Liver (tissue), 9 donors: ENCODE results near the gene OLFML1. TPM values are rescaled to one million over a fixed set of nuclear protein-coding genes. Genes with fewer than 3 reads are reported as not detected.
"Not testable (repeated sequence)": the region's sequence is repeated elsewhere in the genome, so short reads cannot be mapped to it uniquely, and the experiment has no call there.

Experiments
- DNase-seq: peaks from one replicate; pipeline ENCODE4 v3.0.0-alpha.2; 2017; ENCODE audit warnings: low spot score
- H3K27ac ChIP-seq, 2 donors: one replicate each; pipeline ENCODE4 v1.7.0; 2013; ENCODE audit warnings: inconsistent platforms in 2 of 2, low read length in 2 of 2, control low read depth in 1 of 2, low read depth in 1 of 2, mild to moderate bottlenecking in 1 of 2
- H3K27me3 ChIP-seq, 4 donors: one replicate each; pipeline versions ENCODE4 v1.6.1 to v1.7.0; 2013; ENCODE audit warnings: low read length in 3 of 4, inconsistent platforms in 1 of 4, mild to moderate bottlenecking in 1 of 4, moderate library complexity in 1 of 4; ENCODE audit not compliant: control insufficient read depth in 4 of 4, insufficient read depth in 4 of 4
- H3K36me3 ChIP-seq, 4 donors: one replicate each; pipeline versions ENCODE4 v1.6.1 to v1.7.0; 2013; ENCODE audit warnings: low read length in 3 of 4, mild to moderate bottlenecking in 3 of 4, low read depth in 1 of 4, moderate library complexity in 1 of 4; ENCODE audit not compliant: control insufficient read depth in 4 of 4, insufficient read depth in 3 of 4
- H3K4me1 ChIP-seq, 4 donors: one replicate each; pipeline versions ENCODE4 v1.6.1 to v1.7.0; 2013; ENCODE audit warnings: low read length in 3 of 4, mild to moderate bottlenecking in 3 of 4, moderate library complexity in 1 of 4; ENCODE audit not compliant: control insufficient read depth in 4 of 4, insufficient read depth in 4 of 4
- H3K4me3 ChIP-seq, 3 donors: one replicate each; pipeline versions ENCODE4 v1.6.1 to v1.7.0; 2013; ENCODE audit warnings: low read length in 3 of 3, control low read depth in 1 of 3, low read depth in 1 of 3, mild to moderate bottlenecking in 1 of 3
- H3K9ac ChIP-seq, 2 donors: one replicate each; pipeline ENCODE4 v1.7.0; 2013; ENCODE audit warnings: low read length in 2 of 2, mild to moderate bottlenecking in 2 of 2, moderate library complexity in 2 of 2, control low read depth in 1 of 2, low read depth in 1 of 2
- H3K9me3 ChIP-seq, 4 donors: one replicate each; pipeline versions ENCODE4 v1.6.1 to v1.7.0; 2013; ENCODE audit warnings: low read length in 3 of 4; ENCODE audit not compliant: control insufficient read depth in 4 of 4
- ATF3 ChIP-seq: IDR thresholded peaks from 2 replicates; pipeline ENCODE4 v1.6.1; 2016; ENCODE audit warnings: antibody characterized with exemption
- EGR1 ChIP-seq, 2 donors: IDR thresholded peaks; 2 replicates each; pipeline ENCODE4 v1.6.1; 2016 to 2018; ENCODE audit warnings: antibody characterized with exemption in 2 of 2, low read depth in 2 of 2
- FOXA2 ChIP-seq: IDR thresholded peaks from 2 replicates; pipeline ENCODE4 v1.6.1; 2016; ENCODE audit warnings: antibody characterized with exemption
- HNF4A ChIP-seq, 2 donors: conservative IDR thresholded peaks; 2 replicates each; pipeline ENCODE4 v1.6.1; 2016; ENCODE audit warnings: antibody characterized with exemption in 2 of 2, mild to moderate bottlenecking in 2 of 2
- HNF4G ChIP-seq: IDR thresholded peaks from 2 replicates; pipeline ENCODE4 v1.6.1; 2016; ENCODE audit warnings: antibody characterized with exemption
- JUND ChIP-seq, 2 donors: IDR thresholded peaks; 2 replicates each; pipeline ENCODE4 v1.6.1; 2016; ENCODE audit warnings: antibody characterized with exemption in 2 of 2
- NR2F2 ChIP-seq: IDR thresholded peaks from 2 replicates; pipeline ENCODE4 v1.6.1; 2016; ENCODE audit warnings: antibody characterized with exemption
- RAD21 ChIP-seq, 2 donors: IDR thresholded peaks; 2 replicates each; pipeline ENCODE4 v1.6.1; 2016; ENCODE audit warnings: antibody characterized with exemption in 2 of 2, mild to moderate bottlenecking in 2 of 2
- REST ChIP-seq: IDR thresholded peaks from 2 replicates; pipeline ENCODE4 v1.6.1; 2016; ENCODE audit warnings: antibody characterized with exemption, mild to moderate bottlenecking
- RXRA ChIP-seq, 2 donors: IDR thresholded peaks; 2 replicates each; pipeline ENCODE4 v1.6.1; 2017 to 2018; ENCODE audit warnings: antibody characterized with exemption in 2 of 2, mild to moderate bottlenecking in 1 of 2
- SP1 ChIP-seq: IDR thresholded peaks from 2 replicates; pipeline ENCODE4 v1.6.1; 2018; ENCODE audit warnings: antibody characterized with exemption, mild to moderate bottlenecking
- TAF1 ChIP-seq: conservative IDR thresholded peaks from 2 replicates; pipeline ENCODE4 v1.6.1; 2016; ENCODE audit warnings: antibody characterized with exemption, mild to moderate bottlenecking
- YY1 ChIP-seq: IDR thresholded peaks from 2 replicates; pipeline ENCODE4 v1.6.1; 2016; ENCODE audit warnings: antibody characterized with exemption, mild to moderate bottlenecking
- ZBTB33 ChIP-seq: IDR thresholded peaks from 2 replicates; pipeline ENCODE4 v1.6.1; 2016; ENCODE audit warnings: antibody characterized with exemption
- WGBS: extraction: QIAGEN DNeasy Blood & Tissue Kit; methylation state at CpG from one replicate; pipeline ENCODE4 v1.1.7; 2013; 5-methylcytosine and 5-hydroxymethylcytosine counted together
- polyA plus RNA-seq, 2 donors: library from polyadenylated mRNA; stranded (reverse) in 1 of 2; unstranded in 1 of 2; fragments of 200-250 nt in 1 of 2; fragments of >200 nt in 1 of 2; fragmentation: Nextera tagmentation in 1 of 2; extraction: Ambion mirVana in 1 of 2; gene quantifications; one replicate each; pipeline versions ENCODE4 v1.2.1 to v1.2.3, GENCODE V29; 2013 to 2015
- total RNA-seq, 2 donors: library from RNA; depleted of rRNA; stranded (reverse); fragments of >200 nt; gene quantifications; one replicate each; pipeline ENCODE4 v1.2.3, GENCODE V29; 2014
- TF ChIP-seq, protein P1 (sequence below): IDR thresholded peaks from 2 replicates; pipeline ENCODE4 v1.6.1; 2016; ENCODE audit warnings: antibody characterized with exemption
- TF ChIP-seq, protein P2 (sequence below): fragments of 150-350 bp; IDR thresholded peaks from 2 replicates; pipeline ENCODE4 v1.5.1; 2017; ENCODE audit warnings: improper control_type of control experiment, low read depth, low read length; ENCODE audit not compliant: missing input control
- donor health status: healthy.
- donor health status: healthy.
- donor health status: healthy.
- donor health status: healthy.
- donor health status: healthy.

The OLFML1 gene
- total and polyA plus RNA-seq, 4 donors = 2.8 to 4.2 (median 2.9) TPM

DNA sequence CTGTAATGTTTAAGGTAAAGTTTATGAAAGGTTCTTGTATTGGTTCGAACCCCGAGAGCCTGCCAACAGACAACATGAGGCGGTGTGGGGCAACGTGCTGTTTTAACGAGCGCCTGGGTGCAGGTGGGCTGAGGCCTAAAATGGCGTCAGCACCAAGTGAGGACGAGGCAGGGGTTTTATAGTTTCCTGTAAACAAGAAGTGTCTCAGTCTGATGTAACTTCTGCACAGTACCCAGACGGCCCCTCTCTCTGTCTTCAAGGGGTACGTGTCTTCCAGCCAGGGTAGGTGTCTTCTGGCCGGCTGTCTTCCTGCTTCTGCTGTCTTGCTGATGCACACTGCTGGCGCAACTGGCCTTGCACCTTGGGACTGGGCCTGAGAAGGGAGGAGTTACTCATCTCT is 31.2 kb downstream of the OLFML1 start:
- no peak for DNase-seq
- no peaks in the 10 kb centered on the region for H3K27me3 ChIP-seq
- H3K9me3 ChIP-seq = no peaks in the 10 kb centered on the region
- peaks cover 9 to 41% (median 33%) of the 10 kb centered on the region in 4 donors for H3K4me1 ChIP-seq
- no peaks in the 10 kb centered on the region for H3K36me3 ChIP-seq
- WGBS = 86% methylated on average over 12 of the region's 12 CpGs
- no peak overlapping the region for H3K9ac ChIP-seq
- peak overlapping the region; percentile 60 to 66 for H3K27ac ChIP-seq
- TF ChIP-seq RXRA (IDR thresholded peaks at IDR 0.05) (no peak), FOXA2 (no peak), NR2F2 (no peak), REST (no peak)
- no peak overlapping the region for H3K4me3 ChIP-seq

- not testable (repeated sequence) for H3K27ac ChIP-seq, H3K36me3 ChIP-seq, H3K4me3 ChIP-seq, H3K9ac ChIP-seq, H3K27me3 ChIP-seq, DNase-seq, H3K9me3 ChIP-seq
- H3K4me1 ChIP-seq = peaks cover 9 to 38% (median 26%) of the 10 kb centered on the region in 4 donors
- WGBS = 97% methylated on average over 13 of the region's 13 CpGs
These were observed 32.4 kb downstream of the OLFML1 start for GRCh38 chr11:7517743-7518142.

DNA sequence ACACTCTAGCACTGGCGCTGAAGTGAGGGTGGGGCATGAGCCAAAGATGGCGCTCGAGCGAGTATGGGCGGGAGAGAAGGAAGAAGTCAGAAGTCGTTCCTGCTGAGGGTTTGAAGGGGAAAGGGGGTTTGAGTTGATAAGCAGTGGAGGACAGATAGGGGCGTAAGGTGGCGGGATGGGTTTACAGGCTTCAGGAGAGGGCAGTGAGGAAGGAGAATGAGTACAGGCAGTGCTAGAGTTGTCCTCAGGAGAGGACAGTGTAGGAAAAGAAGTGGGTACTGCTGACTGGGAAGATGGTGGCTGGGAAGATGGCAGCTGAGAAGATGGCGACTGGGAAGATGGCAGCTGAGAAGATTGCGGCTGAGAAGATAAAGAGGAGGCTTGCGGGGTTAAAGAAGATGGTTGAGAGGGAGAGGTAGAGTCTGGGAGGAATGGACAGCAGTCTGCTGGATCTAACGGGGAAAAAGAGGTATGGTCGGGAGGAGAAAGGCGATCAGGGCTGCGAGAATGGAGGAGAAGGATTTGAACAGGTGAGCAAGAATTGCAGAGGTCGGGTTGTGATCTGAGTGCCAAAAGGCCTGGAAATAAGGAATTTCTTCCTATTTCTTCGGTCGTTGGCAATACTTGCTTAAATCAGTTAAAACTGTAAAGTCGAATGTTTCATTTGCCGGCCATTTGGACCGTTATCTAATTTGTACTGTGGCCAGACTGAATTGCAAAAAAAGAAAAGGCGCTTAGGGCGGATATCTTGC is 33.7 kb downstream of the OLFML1 start:
- DNase-seq = no peak
- no peaks in the 10 kb centered on the region for H3K9me3 ChIP-seq
- 82% methylated on average over 23 of the region's 23 CpGs for whole genome bisulfite sequencing
- H3K27ac ChIP-seq = no peak overlapping the region
- no peak overlapping the region for H3K4me3 ChIP-seq
- no peaks in the 10 kb centered on the region for H3K27me3 ChIP-seq
- peaks cover 13 to 39% (median 27%) of the 10 kb centered on the region in 4 donors for H3K4me1 ChIP-seq
- no peaks in the 10 kb centered on the region for H3K36me3 ChIP-seq
- H3K9ac ChIP-seq = no peak overlapping the region
- TF ChIP-seq ATF3 = no peak
- no peak for TF ChIP-seq FOXA2
- no peak for TF ChIP-seq JUND (IDR thresholded peaks at IDR 0.05)
- no peak for TF ChIP-seq SP1
- no peak for TF ChIP-seq HNF4G
- no peak for TF ChIP-seq TAF1
- TF ChIP-seq, protein P1, sequence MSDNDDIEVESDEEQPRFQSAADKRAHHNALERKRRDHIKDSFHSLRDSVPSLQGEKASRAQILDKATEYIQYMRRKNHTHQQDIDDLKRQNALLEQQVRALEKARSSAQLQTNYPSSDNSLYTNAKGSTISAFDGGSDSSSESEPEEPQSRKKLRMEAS = no peak
- TF ChIP-seq ZBTB33 = no peak
- TF ChIP-seq REST = no peak
- no peak for TF ChIP-seq NR2F2
- no peak for TF ChIP-seq YY1
- no peak for TF ChIP-seq HNF4A (conservative IDR thresholded peaks at IDR 0.05)
- no peak for TF ChIP-seq RXRA (IDR thresholded peaks at IDR 0.05)
- no peak for TF ChIP-seq EGR1 (IDR thresholded peaks at IDR 0.05; ENCODE audit: low read depth in 2 of 2)
- TF ChIP-seq, protein P2, sequence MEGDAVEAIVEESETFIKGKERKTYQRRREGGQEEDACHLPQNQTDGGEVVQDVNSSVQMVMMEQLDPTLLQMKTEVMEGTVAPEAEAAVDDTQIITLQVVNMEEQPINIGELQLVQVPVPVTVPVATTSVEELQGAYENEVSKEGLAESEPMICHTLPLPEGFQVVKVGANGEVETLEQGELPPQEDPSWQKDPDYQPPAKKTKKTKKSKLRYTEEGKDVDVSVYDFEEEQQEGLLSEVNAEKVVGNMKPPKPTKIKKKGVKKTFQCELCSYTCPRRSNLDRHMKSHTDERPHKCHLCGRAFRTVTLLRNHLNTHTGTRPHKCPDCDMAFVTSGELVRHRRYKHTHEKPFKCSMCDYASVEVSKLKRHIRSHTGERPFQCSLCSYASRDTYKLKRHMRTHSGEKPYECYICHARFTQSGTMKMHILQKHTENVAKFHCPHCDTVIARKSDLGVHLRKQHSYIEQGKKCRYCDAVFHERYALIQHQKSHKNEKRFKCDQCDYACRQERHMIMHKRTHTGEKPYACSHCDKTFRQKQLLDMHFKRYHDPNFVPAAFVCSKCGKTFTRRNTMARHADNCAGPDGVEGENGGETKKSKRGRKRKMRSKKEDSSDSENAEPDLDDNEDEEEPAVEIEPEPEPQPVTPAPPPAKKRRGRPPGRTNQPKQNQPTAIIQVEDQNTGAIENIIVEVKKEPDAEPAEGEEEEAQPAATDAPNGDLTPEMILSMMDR = no peak
- TF ChIP-seq RAD21 (IDR thresholded peaks at IDR 0.05) = no peak
